ENCODE data around the gene EBF4.

EBF4 gene, protein sequence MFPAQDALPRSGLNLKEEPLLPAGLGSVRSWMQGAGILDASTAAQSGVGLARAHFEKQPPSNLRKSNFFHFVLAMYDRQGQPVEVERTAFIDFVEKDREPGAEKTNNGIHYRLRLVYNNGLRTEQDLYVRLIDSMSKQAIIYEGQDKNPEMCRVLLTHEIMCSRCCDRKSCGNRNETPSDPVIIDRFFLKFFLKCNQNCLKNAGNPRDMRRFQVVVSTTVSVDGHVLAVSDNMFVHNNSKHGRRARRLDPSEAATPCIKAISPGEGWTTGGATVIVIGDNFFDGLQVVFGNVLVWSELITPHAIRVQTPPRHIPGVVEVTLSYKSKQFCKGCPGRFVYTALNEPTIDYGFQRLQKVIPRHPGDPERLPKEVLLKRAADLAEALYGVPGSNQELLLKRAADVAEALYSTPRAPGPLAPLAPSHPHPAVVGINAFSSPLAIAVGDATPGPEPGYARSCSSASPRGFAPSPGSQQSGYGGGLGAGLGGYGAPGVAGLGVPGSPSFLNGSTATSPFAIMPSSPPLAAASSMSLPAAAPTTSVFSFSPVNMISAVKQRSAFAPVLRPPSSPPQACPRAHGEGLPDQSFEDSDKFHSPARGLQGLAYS

DNA sequence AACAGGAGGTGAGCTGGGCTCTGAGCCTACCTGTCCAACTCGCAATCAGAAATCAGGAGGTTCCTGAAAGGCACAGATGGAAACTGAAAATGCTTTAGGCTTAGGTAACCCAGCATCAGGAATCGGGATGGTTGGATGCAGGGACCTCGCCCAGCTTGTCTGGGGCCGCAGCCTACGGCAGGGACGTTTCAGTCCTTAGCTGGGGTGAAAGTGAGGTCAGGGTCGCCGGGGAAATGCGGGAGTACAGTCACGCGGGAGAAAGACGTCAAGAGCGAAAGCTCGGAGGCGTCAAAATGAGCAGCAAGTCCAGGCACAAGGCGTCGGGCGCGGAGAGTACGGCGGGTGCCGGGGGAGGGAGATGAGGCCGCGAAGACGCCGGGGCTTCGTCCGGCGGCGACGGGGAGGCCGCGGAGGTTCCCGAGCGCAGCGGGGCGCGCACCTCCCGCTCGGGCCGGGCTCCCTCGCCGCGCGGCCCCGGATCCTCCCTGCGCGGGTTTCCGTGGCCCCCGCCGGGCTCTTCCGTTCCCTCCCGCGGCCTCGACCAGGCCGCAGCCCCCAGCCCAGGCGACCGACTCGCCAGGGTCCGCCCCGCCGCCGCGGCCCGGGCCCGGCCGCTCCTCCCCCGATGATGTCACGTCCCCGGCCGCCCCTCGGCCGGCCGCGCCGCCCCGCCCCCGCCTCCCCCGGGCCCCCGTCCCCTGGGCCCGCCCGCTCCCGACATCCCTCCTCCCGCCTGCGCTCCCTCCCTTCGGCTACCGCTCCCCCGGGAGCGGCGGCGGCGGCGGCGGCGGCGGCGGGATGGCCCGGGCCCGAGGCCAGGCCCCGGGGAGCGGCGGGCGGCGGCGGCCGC is at the start of gene EBF4:
Gene EBF4 (plus strand): TSS at position 745 of the 850 bp plus-strand sequence. CDS start 866 bp downstream, outside the sequence.
- no peak for DNase-seq

- no peak for DNase-seq
Observed at GRCh38 chr20:2643708-2644107, 48.9 kb upstream of the EBF4 start.

- peak; percentile 14 to 49 for DNase-seq
Observed at GRCh38 chr20:2651772-2652723, 40.5 kb upstream of the EBF4 start, which contains the start of gene NOP56. Gene NOP56 (plus strand): TSS chr20:2652632. CDS start chr20:2652661, 29 bp downstream.

GRCh38 chr20:2652724-2653555 is 39.6 kb upstream of the EBF4 start:
- no peak for DNase-seq

DNA sequence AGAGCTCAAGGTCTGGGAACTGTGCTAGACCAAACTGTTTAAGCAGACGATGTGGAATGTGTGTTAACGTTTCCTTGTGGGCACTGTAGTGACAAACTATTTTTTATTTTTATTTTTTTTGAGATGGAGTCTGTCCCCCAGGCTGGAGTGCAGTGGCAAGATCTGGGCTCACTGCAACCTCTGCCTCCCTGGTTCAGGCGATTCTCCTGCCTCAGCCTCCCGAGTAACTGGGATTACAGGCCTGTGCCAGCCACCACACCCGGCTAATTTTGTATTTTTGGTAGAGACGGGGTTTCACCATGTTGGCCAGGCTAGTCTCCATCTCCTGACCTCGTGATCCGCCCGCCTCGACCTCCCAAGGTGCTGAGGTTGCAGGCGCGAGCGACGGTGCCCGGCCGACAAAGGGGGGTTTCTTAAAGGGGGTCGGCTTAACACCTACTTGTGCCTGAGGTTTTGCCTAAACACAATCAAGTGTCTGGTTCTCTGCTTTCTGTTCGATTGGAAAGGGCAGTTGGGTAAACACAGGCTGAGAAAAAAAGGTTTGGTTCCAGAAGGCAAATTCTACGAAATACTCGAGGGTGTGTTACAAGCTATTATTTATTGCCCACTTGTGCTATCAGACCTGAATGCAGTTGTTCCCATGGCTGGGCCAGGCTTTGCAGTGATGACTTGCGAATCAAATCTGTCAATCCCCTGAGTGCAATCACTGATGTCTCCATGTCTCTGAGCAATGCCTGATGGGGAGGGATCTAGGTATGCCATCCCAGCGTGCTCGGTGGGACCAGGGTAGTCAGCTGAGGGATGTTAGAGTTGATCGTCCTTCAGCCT is 38.8 kb upstream of the EBF4 start:
- no peak for DNase-seq

DNA sequence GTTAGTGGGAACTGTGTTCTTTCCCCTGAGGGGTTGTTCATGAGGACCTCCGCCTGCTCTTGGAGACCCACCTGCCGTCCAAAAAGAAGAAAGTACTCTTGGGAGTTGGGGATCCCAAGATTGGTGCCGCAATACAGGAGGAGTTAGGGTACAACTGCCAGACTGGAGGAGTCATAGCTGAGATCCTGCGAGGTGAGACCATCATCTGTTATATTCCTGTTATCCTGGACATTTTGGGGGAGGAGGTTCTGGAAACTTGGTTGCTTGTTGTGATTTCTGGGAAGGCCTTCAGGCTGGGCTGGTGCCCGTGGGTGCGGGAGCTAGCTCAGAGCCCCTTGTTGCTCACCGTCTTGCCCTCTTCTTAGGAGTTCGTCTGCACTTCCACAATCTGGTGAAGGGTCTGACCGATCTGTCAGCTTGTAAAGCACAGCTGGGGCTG is 38.2 kb upstream of the EBF4 start:
- no peak for DNase-seq

GRCh38 chr20:2654831-2655230 is 37.7 kb upstream of the EBF4 start:
- DNase-seq: no peak

- no peak for DNase-seq
Observed at GRCh38 chr20:2655331-2656116, 37.1 kb upstream of the EBF4 start.

- DNase-seq: no peak
Observed at GRCh38 chr20:2656471-2657117, 36.0 kb upstream of the EBF4 start.

- DNase-seq: no peak
Observed at GRCh38 chr20:2657241-2657640, 35.3 kb upstream of the EBF4 start.

DNA sequence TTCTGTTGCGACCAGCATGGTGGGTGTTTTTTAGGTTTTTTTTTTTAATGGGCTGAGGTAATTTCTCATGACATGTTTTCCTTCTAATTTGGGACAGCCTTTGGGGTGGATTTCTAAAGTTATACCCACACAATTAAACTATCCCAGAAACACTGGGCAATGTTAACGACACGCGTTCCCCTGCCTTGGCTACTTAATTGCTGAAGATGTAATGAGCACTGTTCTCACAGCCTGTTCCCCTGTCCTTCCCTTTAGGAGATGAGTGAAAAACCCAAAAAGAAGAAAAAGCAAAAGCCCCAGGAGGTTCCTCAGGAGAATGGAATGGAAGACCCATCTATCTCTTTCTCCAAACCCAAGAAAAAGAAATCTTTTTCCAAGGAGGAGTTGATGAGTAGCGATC is 34.9 kb upstream of the EBF4 start:
- no peak for DNase-seq

DNA sequence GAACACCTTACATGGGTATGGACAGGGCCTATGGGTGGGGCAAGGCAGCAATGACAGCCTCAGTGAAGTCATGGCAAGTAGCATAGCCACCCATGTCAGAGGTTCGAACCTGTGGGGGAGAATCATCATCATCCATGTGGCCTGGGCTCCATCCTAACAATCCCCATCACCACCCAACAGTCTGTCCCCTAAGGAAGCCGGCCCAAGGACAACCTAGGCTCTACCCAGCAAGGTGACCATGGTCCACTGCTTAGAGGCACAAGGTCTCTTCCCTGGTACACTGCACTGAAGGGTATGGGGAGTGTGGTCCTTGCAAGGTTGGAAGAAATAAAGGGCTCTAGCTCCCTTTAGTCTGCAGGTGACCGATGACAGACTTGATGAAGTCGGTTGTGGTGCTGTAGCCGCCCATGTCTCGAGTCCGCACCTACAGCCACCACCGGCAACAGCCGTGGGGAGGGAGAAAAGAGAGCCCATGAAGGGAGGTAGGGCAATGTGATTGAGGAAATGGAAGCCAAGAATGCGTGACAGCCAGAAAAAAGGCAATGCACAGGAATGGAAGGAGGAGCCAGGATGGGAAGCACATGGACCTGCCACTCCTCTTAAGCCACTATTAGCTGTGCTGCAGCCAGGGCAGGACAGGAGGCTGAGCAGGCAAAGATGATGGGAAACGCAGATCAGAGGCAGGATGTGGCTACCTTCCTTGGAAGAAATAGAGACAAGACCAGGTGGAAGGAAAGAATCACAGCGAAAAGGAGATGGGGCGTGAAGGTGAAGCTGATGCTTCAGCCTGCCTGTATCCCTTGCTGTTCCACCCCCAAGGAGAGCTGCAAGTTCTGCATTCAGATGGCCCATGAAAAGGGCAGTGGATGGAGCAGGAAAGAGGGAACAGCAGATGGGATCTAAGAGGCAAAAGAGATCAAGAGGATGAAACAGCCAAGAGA is 33.9 kb upstream of the EBF4 start:
- no peak for DNase-seq

GRCh38 chr20:2659547-2659946 is 33.0 kb upstream of the EBF4 start:
- no peak for DNase-seq

DNA sequence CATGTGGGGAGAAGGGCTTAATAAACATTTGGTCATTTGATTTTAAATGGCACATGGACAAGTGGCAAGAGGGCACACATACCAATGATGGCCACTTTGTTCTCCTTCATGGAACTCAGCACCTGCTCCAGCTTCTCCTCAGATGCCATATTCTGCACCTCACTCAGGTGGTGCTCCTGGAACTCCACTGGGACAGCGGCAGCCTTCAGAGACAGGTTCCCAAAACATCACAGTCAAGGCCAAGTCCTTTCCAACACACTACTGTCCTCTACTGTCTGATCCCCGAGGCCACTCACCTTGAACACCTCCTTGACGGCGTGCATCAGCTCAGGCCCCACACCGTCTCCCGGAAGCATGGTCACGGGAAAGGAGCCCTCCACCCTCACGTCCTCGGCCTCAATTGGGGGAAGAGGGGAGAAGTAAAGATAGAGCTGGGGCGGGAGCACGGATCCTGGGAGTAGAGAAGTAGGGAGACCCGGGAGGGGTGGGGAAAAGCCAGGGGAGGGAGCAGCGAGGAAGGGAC is 29.2 kb upstream of the EBF4 start:
- DNase-seq: no peak

- peak; percentile 23 to 88 for DNase-seq
Observed at GRCh38 chr20:2663887-2664719, 28.5 kb upstream of the EBF4 start, which contains the start of gene IDH3B. Gene IDH3B (minus strand): TSS chr20:2664216. CDS start chr20:2664188, 28 bp downstream.

DNA sequence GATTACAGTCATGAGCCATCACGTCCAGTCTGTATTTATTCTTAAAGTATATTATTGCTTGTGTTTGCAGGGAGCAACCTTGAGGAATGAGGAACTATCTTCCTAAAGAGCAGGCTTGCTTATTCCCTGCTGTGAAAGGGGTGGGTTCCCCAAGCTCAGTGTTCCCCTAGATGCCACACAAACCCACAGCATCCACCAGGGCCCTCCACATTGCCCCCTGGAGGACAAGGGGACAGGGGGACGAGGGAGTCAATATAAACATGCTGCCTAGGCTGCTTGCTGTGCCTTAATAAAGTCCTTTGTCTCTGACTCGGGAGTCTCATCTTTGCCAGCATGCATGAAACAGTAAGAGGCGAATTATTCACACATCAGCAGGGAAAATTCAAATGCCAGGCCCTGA is 20.6 kb upstream of the EBF4 start:
- no peak for DNase-seq

Data from cerebellar nuclear complex (tissue), 1 donor.